CD4-positive, alpha-beta T cell treated with Interleukin-10 for 1 hour (primary cell): ENCODE data around the gene RTN4RL1.
"Not testable (repeated sequence)": the region's sequence is repeated elsewhere in the genome, so short reads cannot be mapped to it uniquely, and the experiment has no call there.

Source experiments
- DNase-seq: peaks from one replicate; pipeline ENCODE4 v3.0.0-alpha.2; 2020

RTN4RL1 gene

DNA sequence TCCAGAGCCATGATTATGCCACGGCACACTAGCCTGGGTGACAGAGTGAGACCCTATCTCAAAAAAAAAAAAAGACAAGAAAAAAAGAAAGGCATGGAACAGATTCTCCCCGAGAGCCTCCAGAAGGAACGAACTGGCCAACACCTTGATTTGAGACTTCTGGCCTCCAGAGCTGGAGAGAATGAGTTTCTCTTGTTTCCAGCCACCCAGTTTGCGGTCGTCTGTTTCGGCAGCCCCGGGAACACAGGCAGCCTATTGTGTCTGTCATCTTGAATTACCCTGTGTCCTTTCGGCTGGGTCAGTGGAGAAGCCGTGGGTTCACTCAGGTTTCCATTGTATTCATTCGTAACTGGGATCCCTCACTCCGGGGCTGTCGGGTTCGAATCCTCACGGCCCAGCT is 111.4 kb downstream of the RTN4RL1 start:
- DNase-seq = no peak

- DNase-seq = no peak
These were observed 113.0 kb downstream of the RTN4RL1 start for GRCh38 chr17:1912146-1912545.

- no peak for DNase-seq
These were observed 115.1 kb downstream of the RTN4RL1 start for GRCh38 chr17:1909985-1910384.

DNA sequence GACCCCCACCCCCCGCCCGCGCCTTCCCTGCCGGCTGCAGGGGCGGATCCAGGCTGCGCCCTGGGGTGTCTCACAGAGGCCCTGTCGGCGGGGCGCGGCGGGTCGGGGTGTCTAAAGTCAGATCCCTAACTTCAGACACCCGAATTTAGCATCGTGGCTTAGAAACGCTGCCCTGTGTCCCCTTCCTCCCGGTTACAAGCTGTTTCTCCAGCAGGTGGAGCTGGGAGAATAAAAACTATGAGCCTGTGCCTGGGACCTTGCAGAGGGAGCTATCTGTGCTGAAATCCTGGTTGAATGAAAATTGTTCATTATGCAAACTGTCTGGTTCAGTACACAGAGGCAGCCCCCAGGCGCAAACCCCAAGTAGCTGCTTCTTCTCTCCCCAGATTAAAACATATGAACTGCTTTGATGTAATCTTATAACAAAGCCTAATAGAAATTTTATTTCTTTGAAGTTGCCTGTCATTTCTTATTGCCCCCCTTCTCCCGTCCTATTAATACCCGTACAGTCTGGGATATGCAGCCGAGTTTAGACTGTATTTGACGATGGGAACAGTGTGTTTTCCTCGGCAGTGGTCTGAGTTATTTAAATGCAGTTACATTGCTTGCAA is 116.3 kb downstream of the RTN4RL1 start:
- DNase-seq = peak; percentile 53

- peak; percentile 7 for DNase-seq
These were observed 117.0 kb downstream of the RTN4RL1 start for GRCh38 chr17:1907909-1908698.

DNA sequence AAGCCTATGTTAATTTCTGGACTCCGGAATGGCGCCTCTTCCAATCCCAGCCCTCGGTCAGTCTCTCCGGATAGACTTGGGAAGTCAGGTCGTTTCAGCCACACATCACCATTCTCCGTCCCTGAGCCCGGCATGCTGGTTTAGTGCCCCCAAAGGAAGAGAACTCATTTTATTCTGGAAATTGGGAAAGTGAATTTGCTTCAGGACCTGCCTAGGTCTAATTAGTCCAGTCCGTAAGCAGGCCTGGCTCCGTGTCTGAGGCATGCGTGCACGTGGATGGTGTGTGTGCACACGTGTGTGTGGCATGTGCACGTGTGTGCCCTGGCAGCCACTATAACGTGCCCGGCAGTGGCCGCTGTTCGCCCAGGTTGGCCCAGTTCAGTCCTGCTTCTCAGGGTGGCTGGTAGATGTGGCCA is 117.9 kb downstream of the RTN4RL1 start:
- no peak for DNase-seq

DNA sequence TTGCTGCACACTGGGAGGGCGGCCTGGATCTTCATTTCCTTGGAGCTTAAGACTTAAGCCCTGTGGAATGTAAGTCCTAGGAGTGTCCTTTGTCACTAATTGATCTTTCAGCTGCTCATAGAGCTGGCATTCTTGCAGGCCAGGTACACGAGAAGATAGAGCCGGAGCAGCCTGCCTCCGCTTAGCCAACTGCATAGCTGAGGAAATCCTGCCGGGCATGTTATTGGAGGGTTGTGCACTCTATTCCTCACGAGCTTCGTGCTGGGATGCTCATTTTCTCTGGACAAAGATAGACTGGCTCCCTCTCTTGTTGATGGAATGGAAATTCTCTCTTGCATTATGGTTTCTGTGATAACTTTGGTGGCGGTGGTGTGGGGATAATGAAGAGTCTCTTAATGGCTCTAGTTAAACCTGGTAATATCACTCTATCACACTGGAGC is 118.5 kb downstream of the RTN4RL1 start:
- DNase-seq = no peak

DNA sequence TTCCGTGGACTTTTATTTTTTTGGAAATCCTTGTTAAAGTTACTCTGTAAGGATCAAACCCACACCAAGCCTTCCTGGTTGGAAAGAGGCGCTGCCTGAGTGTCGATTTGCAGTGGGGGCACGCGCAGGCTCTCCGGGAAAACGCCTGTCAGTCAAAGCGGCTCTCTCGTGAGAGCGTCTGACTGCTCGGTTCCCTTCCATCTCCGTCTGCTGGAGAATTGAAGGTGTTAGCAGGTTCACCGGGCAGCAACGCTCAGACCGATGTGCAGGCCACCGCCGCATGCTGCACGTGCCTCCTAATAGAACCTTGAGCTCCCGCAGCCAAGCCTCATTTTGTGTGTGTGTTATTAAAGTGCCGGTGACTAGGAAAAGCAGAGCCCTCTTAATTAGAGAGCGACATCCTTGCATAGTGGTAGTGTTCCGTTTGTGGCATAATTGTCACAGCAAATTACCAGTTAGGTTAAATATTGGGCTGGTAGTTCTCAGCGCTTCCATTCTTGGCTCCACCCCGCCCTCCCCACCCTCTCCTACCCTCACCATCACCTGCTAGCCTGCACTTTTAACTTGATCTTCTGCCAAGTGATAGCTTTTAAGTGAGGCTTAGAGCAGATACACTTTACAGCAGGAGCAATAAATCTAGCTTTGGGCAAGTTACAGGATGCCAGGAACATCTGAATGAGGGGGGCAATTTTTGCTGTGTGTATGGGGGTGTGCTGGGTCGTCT is 119.8 kb downstream of the RTN4RL1 start:
- no peak for DNase-seq

- DNase-seq = no peak
These were observed 120.6 kb downstream of the RTN4RL1 start for GRCh38 chr17:1904273-1905182.

DNA sequence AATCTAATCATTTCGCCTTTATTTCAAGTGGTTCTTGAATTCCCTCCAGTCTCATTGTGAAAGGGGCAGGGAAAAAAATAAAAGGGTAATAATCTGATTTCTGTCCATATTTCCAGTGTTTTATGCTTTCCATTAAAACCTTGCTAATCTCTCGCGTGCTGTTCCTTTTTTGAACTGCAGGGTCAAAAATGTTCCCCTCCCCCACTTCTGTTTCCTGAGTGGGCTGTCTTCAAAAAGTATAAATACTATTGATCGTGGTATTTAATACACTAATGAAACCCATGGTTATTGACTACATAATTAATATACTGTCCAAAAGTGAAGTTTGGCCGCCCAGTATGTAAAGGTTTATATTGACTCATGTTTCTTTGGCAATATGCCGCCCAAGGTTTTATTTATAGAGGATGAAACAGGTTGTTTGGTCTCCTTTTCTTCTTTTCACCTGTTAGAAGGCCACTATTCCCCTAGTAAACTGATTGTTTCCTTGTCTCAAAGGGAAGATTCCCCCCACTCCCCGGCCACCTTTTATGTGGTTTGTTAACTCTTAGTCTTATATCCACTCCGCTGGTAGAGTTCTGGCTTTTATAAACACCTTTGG is 125.6 kb downstream of the RTN4RL1 start:
- no peak for DNase-seq

- no peak for DNase-seq
These were observed 126.3 kb downstream of the RTN4RL1 start for GRCh38 chr17:1898872-1899271.

DNA sequence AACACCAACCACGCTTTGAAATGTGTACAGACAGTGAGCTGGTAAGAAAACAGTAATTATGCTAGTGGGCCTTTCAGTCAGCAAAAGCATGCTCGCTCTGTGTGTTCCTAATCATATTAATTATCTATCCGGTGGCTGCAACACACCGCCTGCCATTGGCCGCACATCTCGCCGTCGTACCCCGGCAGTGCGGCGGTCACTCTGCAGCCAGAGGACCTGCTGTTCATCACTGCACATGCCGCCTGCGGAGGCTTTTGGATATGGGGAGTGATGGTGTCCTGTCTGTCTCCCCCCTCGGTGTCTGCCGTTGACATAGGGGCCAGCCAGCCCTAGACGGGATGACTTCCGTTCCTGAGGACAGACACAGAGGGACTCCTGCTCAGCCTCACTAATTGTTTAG is 126.8 kb downstream of the RTN4RL1 start:
- no peak for DNase-seq

- no peak for DNase-seq
These were observed 128.0 kb downstream of the RTN4RL1 start for GRCh38 chr17:1897105-1897656.

- no peak for DNase-seq
These were observed 128.7 kb downstream of the RTN4RL1 start for GRCh38 chr17:1896243-1897104.

DNA sequence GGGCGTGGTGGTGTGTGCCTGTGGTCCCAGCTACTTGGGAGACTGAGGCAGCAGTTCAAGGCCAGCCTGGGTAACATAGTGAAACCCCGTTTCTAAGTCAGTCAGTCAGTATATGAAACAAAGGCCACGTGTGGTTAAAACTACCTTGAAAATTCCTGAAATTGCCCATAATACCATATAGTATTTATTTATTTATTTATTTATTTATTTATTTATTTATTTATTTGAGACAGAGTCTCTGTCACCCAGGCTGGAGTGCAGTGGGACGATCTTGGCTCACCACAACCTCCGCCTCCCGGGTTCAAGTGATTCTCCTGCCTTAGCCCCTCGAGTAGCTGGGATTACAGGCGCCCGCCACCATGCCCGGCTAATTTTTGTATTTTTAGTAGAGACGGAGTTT is 129.7 kb downstream of the RTN4RL1 start:
- DNase-seq = not testable (repeated sequence)

- no peak for DNase-seq
These were observed 130.3 kb downstream of the RTN4RL1 start for GRCh38 chr17:1894753-1895339.

DNA sequence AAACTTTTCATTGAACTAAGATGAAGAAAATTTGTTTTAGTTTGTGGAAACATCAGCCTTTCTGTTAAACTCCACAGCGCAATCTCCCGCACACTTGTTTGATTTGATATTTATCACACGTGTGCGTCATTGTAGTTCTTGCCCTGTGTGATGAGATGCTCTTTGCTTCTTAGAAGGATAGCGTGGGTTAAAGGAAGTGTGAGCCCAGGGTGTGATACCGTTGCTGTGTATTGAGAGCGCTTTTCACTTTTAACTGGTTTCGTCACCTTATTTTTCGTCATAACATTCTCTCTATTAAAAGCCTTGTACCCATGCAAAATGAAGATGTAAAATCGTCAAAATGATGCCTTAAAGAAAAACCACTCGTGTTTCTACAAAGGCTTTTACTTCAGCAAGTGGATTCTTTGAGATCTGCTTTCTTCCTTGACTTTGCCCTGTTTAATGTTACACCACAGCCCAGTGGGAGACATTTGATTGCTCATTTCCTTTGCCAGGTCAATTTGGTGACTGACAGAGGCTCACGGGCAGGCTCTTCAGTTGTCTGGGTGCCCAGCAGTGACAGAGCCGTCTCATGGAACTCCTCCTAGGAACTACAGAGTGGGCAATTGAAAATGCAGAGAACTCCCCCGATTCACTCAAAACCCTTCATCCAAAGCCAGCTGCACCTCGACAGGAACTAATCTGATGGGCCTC is 134.2 kb downstream of the RTN4RL1 start:
- DNase-seq = peak; percentile 45

- no peak for DNase-seq
These were observed 136.4 kb downstream of the RTN4RL1 start for GRCh38 chr17:1888741-1889140.
